Natural killer cell treated with Interleukin-12 subunit alpha and Interleukin-12 subunit beta and Interleukin-15 and Interleukin-18, amount 100 ng/mL, for 72 hours (primary cell): ENCODE measurements around the gene THRB. TPM values are rescaled to one million over a fixed set of nuclear protein-coding genes. Genes with fewer than 3 reads are reported as not detected.

ENCODE experiments used
- ATAC-seq, 2 donors: fragments of 150-1000 bp; cut with Tn5 transposase in 1 of 2; sonication (Bioruptor Pico), chemical (Tn5 transposase) in 1 of 2; 2 replicates each; pipeline ENCODE4 v1.10.0; 2021
- DNase-seq: peaks from one replicate; pipeline ENCODE4 v3.0.0; 2022; ENCODE audit warnings: low spot score
- H3K27ac Mint-ChIP-seq, 2 donors: 1 replicate in 1 of 2; 2 replicates in 1 of 2; pipeline ENCODE4 v1.8.0; 2022; ENCODE audit warnings: mixed read lengths in 2 of 2, mild to moderate bottlenecking in 1 of 2, moderate library complexity in 1 of 2
- H3K27me3 Mint-ChIP-seq, 2 donors: 1 replicate in 1 of 2; 2 replicates in 1 of 2; pipeline ENCODE4 v1.8.0; 2022; ENCODE audit warnings: mixed read lengths in 2 of 2
- H3K36me3 Mint-ChIP-seq: one replicate; pipeline ENCODE4 v1.8.0; 2022; ENCODE audit warnings: mixed read lengths
- H3K4me1 Mint-ChIP-seq, 2 donors: 1 replicate in 1 of 2; 2 replicates in 1 of 2; pipeline ENCODE4 v1.8.0; 2022; ENCODE audit warnings: low read depth in 2 of 2, mixed read lengths in 2 of 2, mild to moderate bottlenecking in 1 of 2
- H3K4me3 Mint-ChIP-seq: one replicate; pipeline ENCODE4 v1.8.0; 2022; ENCODE audit warnings: mixed read lengths
- H3K9me3 Mint-ChIP-seq: 2 replicates; pipeline ENCODE4 v1.8.0; 2022; ENCODE audit warnings: mixed read lengths
- total RNA-seq, 2 donors: library from RNA; stranded (reverse); gene quantifications; one replicate each; pipeline ENCODE4 v1.2.3, GENCODE V29; 2022

Gene THRB
- total RNA-seq, 2 donors from 2014 or later = 0.22 TPM; not detected in 1

GRCh38 chr3:24286405-24286804 is 208.2 kb downstream of the THRB start:
- Mint-ChIP-seq H3K9me3 (no peaks in the 10 kb centered on the region), H3K4me1 (no peaks in the 10 kb centered on the region), H3K27ac (no peak overlapping the region), H3K27me3 (no peaks in the 10 kb centered on the region), H3K4me3 (no peak overlapping the region), H3K36me3 (no peaks in the 10 kb centered on the region)
- DNase-seq (no peak), ATAC-seq (no peak)

- no peak for DNase-seq
- Mint-ChIP-seq H3K36me3 (no peaks in the 10 kb centered on the region), H3K4me1 (no peaks in the 10 kb centered on the region), H3K27me3 (peaks cover 3 to 11% of the 10 kb centered on the region in 2 donors), H3K4me3 (no peak overlapping the region), H3K9me3 (no peaks in the 10 kb centered on the region), H3K27ac (no peak overlapping the region)
- no peak for ATAC-seq
These were observed 216.1 kb downstream of the THRB start for GRCh38 chr3:24278543-24278942.

- Mint-ChIP-seq H3K4me1 (no peaks in the 10 kb centered on the region), H3K4me3 (no peak overlapping the region), H3K27me3 (peaks cover 3 to 11% of the 10 kb centered on the region in 2 donors), H3K9me3 (no peaks in the 10 kb centered on the region), H3K27ac (no peak overlapping the region), H3K36me3 (no peaks in the 10 kb centered on the region)
- DNase-seq = no peak
- no peak for ATAC-seq
These were observed 221.2 kb downstream of the THRB start for GRCh38 chr3:24273491-24273890.

- Mint-ChIP-seq H3K27me3 (peaks cover 3 to 13% of the 10 kb centered on the region in 2 donors), H3K36me3 (no peaks in the 10 kb centered on the region), H3K9me3 (no peaks in the 10 kb centered on the region), H3K4me3 (no peak overlapping the region), H3K4me1 (no peaks in the 10 kb centered on the region), H3K27ac (no peak overlapping the region)
- DNase-seq (no peak), ATAC-seq (no peak)
These were observed 221.8 kb downstream of the THRB start for GRCh38 chr3:24272875-24273274.

- Mint-ChIP-seq H3K27ac (no peak overlapping the region), H3K4me1 (no peaks in the 10 kb centered on the region), H3K4me3 (no peak overlapping the region), H3K36me3 (no peaks in the 10 kb centered on the region), H3K9me3 (no peaks in the 10 kb centered on the region), H3K27me3 (peaks cover 3 to 15% of the 10 kb centered on the region in 2 donors)
- ATAC-seq (no peak), DNase-seq (no peak)
These were observed 222.2 kb downstream of the THRB start for GRCh38 chr3:24272408-24272807.

GRCh38 chr3:24271228-24271627 is 223.4 kb downstream of the THRB start:
- Mint-ChIP-seq H3K4me1 (no peaks in the 10 kb centered on the region), H3K9me3 (no peaks in the 10 kb centered on the region), H3K27ac (no peak overlapping the region), H3K4me3 (no peak overlapping the region), H3K27me3 (peaks cover 2 to 12% of the 10 kb centered on the region in 2 donors), H3K36me3 (no peaks in the 10 kb centered on the region)
- no peak for DNase-seq
- no peak for ATAC-seq

- ATAC-seq = no peak
- Mint-ChIP-seq H3K27me3 (peaks cover 3 to 14% of the 10 kb centered on the region in 2 donors), H3K4me1 (no peaks in the 10 kb centered on the region), H3K36me3 (no peaks in the 10 kb centered on the region), H3K4me3 (no peak overlapping the region), H3K9me3 (no peaks in the 10 kb centered on the region), H3K27ac (no peak overlapping the region)
- no peak for DNase-seq
These were observed 223.9 kb downstream of the THRB start for GRCh38 chr3:24270744-24271143.

GRCh38 chr3:24270204-24270691 is 224.4 kb downstream of the THRB start:
- ATAC-seq (no peak), DNase-seq (no peak)
- no peaks in the 10 kb centered on the region for H3K9me3 Mint-ChIP-seq
- H3K36me3 Mint-ChIP-seq = no peaks in the 10 kb centered on the region
- no peak overlapping the region for H3K27ac Mint-ChIP-seq
- no peak overlapping the region for H3K4me3 Mint-ChIP-seq
- H3K27me3 Mint-ChIP-seq = peaks cover 3 to 14% of the 10 kb centered on the region in 2 donors
- H3K4me1 Mint-ChIP-seq = no peaks in the 10 kb centered on the region

GRCh38 chr3:24264748-24265158 is 229.9 kb downstream of the THRB start:
- H3K36me3 Mint-ChIP-seq = no peaks in the 10 kb centered on the region
- H3K4me1 Mint-ChIP-seq = no peaks in the 10 kb centered on the region
- DNase-seq (no peak), ATAC-seq (no peak)
- H3K27ac Mint-ChIP-seq = no peak overlapping the region
- no peaks in the 10 kb centered on the region for H3K9me3 Mint-ChIP-seq
- no peak overlapping the region for H3K4me3 Mint-ChIP-seq
- H3K27me3 Mint-ChIP-seq = peaks cover 7 to 21% of the 10 kb centered on the region in 2 donors

- Mint-ChIP-seq H3K36me3 (no peaks in the 10 kb centered on the region), H3K27ac (no peak overlapping the region), H3K9me3 (no peaks in the 10 kb centered on the region), H3K4me3 (no peak overlapping the region), H3K4me1 (no peaks in the 10 kb centered on the region), H3K27me3 (peaks cover 7 to 21% of the 10 kb centered on the region in 2 donors)
- DNase-seq (no peak), ATAC-seq (no peak)
These were observed 230.6 kb downstream of the THRB start for GRCh38 chr3:24264011-24264410.

- no peak overlapping the region for H3K27ac Mint-ChIP-seq
- H3K36me3 Mint-ChIP-seq = no peaks in the 10 kb centered on the region
- H3K27me3 Mint-ChIP-seq = peaks cover 7 to 21% of the 10 kb centered on the region in 2 donors
- no peaks in the 10 kb centered on the region for H3K4me1 Mint-ChIP-seq
- H3K9me3 Mint-ChIP-seq = no peaks in the 10 kb centered on the region
- no peak for ATAC-seq
- DNase-seq = no peak
- H3K4me3 Mint-ChIP-seq = no peak overlapping the region
These were observed 231.5 kb downstream of the THRB start for GRCh38 chr3:24263069-24263668.

- Mint-ChIP-seq H3K4me3 (no peak overlapping the region), H3K4me1 (no peaks in the 10 kb centered on the region), H3K27me3 (peaks cover 7 to 13% of the 10 kb centered on the region in 2 donors), H3K27ac (no peak overlapping the region), H3K36me3 (no peaks in the 10 kb centered on the region), H3K9me3 (no peaks in the 10 kb centered on the region)
- ATAC-seq = no peak
- DNase-seq = no peak
These were observed 233.1 kb downstream of the THRB start for GRCh38 chr3:24261521-24261920.

- no peaks in the 10 kb centered on the region for H3K36me3 Mint-ChIP-seq
- no peak for ATAC-seq
- DNase-seq = no peak
- no peaks in the 10 kb centered on the region for H3K4me1 Mint-ChIP-seq
- peaks cover 4 to 6% of the 10 kb centered on the region in 2 donors for H3K27me3 Mint-ChIP-seq
- no peaks in the 10 kb centered on the region for H3K9me3 Mint-ChIP-seq
- no peak overlapping the region for H3K4me3 Mint-ChIP-seq
- no peak overlapping the region for H3K27ac Mint-ChIP-seq
These were observed 234.6 kb downstream of the THRB start for GRCh38 chr3:24259901-24260512.

GRCh38 chr3:24258727-24259600 is 235.7 kb downstream of the THRB start:
- Mint-ChIP-seq H3K27ac (no peak overlapping the region), H3K9me3 (no peaks in the 10 kb centered on the region), H3K27me3 (no peaks in the 10 kb centered on the region), H3K4me3 (no peak overlapping the region), H3K36me3 (no peaks in the 10 kb centered on the region), H3K4me1 (no peaks in the 10 kb centered on the region)
- DNase-seq (no peak), ATAC-seq (no peak)
